Urinary bladder (tissue), 4 donors: ENCODE data around the gene TICAM1. TPM values are rescaled to one million over a fixed set of nuclear protein-coding genes. Genes with fewer than 3 reads are reported as not detected.
"Not testable (repeated sequence)": the region's sequence is repeated elsewhere in the genome, so short reads cannot be mapped to it uniquely, and the experiment has no call there.

Experiments
- DNase-seq: peaks from one replicate; pipeline ENCODE4 v3.0.0-alpha.2; 2015; ENCODE audit errors: extremely low spot score
- H3K27ac ChIP-seq: one replicate; pipeline ENCODE4 v1.5.1; 2013; ENCODE audit warnings: low read depth, mild to moderate bottlenecking, moderate library complexity
- H3K36me3 ChIP-seq: one replicate; pipeline ENCODE4 v1.6.1; 2013; ENCODE audit warnings: mild to moderate bottlenecking, moderate library complexity; ENCODE audit not compliant: insufficient read depth
- H3K4me1 ChIP-seq: one replicate; pipeline ENCODE4 v1.6.1; 2013; ENCODE audit warnings: mild to moderate bottlenecking, moderate library complexity; ENCODE audit not compliant: insufficient read depth
- H3K4me3 ChIP-seq: one replicate; pipeline ENCODE4 v1.5.1; 2013; ENCODE audit warnings: low read depth, low read length
- WGBS: extraction: QIAGEN DNeasy Blood & Tissue Kit; methylation state at CpG from one replicate; pipeline ENCODE4 v1.1.7; 2013; 5-methylcytosine and 5-hydroxymethylcytosine counted together
- polyA plus RNA-seq: library from polyadenylated mRNA; stranded (reverse); fragments of 200-250 nt; gene quantifications from one replicate; pipeline ENCODE4 v1.2.3, GENCODE V29; 2013
- small RNA-seq: library from RNA; depleted of rRNA; stranded (forward); fragments of <200 nt; gene quantifications from one replicate; pipeline ENCODE3, GENCODE V24; 2014
- total RNA-seq: library from RNA; depleted of rRNA; stranded (reverse); fragments of >200 nt; gene quantifications from one replicate; pipeline ENCODE4 v1.2.3, GENCODE V29; 2014
- donor health status: healthy with polysubstance abuse.
- donor health status: healthy.

Gene TICAM1
- total and polyA plus RNA-seq, 2 donors = 1.4 to 13.7 TPM

DNA sequence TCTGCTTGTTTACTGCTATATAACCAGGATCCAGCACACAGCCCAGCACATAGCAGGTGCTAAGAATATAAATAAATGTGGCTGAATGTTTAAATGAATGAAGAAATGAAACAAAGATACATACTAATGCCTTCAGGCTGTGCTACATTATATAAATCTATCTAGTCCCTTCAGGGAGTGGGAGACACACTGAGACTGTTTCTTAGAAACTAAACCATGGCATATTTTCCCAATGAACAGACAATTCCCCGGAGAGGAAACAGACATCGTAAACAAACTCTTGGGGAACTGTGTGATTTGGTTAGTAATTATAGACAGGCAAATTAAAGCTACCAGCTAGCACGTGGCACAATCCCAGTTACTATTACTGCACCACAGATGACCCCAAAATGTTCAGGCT, 49.7 kb downstream of the TICAM1 start:
- no peaks in the 10 kb centered on the region for H3K4me1 ChIP-seq
- 40% methylated on average over 3 of the region's 3 CpGs for WGBS
- no peak overlapping the region for H3K4me3 ChIP-seq
- H3K36me3 ChIP-seq = no peaks in the 10 kb centered on the region
- H3K27ac ChIP-seq = no peak overlapping the region
- no peak for DNase-seq

DNA sequence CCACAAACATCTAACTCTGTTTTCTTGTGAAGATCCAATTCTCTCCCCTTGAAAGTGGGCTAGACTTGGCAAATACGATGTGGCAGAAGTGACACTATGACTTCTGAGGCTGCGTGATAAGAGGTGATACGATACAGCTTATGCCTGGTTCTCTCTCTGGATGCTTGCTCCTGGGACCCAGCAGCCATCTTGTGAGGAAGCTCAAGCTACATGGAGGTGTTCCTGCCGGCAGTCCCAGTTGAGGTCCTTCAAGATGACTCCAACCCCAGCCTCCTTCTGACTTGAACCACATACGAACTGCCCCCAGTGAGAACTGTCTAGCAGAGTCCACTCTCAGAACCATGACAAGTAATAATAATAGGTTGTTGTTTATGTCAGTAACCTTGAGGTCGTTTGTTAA, 50.7 kb downstream of the TICAM1 start:
- no peak for DNase-seq
- 74% methylated on average over 6 of the region's 6 CpGs for WGBS

DNA sequence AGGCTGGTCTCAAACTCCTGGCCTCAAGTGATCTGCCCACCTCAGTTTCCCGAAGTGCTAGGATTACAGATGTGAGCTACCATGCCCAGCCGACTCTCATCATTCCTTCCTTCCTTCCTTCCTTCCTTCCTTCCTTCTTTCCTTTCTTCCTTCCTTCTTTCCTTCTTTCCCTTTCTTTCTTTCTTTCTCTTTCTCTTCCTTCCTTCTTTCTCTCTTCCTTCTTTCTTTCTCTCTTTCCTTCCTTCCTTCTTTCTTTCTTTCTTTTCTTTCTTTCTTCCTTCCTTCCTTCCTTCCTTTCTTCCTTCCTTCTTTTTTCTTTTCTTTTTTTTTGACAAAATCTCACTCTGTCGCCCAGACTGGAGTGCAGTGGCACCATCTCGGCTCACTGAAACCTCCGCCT, 53.4 kb downstream of the TICAM1 start:
- DNase-seq, H3K4me3 ChIP-seq, H3K36me3 ChIP-seq, H3K27ac ChIP-seq, H3K4me1 ChIP-seq: not testable (repeated sequence)
- WGBS = 78% methylated on average over 5 of the region's 5 CpGs

More for the DNA sequence above, 50.7 kb downstream of the TICAM1 start:
- Histone ChIP-seq H3K4me1 (no peaks in the 10 kb centered on the region), H3K36me3 (no peaks in the 10 kb centered on the region), H3K4me3 (no peak overlapping the region), H3K27ac (no peak overlapping the region)

DNA sequence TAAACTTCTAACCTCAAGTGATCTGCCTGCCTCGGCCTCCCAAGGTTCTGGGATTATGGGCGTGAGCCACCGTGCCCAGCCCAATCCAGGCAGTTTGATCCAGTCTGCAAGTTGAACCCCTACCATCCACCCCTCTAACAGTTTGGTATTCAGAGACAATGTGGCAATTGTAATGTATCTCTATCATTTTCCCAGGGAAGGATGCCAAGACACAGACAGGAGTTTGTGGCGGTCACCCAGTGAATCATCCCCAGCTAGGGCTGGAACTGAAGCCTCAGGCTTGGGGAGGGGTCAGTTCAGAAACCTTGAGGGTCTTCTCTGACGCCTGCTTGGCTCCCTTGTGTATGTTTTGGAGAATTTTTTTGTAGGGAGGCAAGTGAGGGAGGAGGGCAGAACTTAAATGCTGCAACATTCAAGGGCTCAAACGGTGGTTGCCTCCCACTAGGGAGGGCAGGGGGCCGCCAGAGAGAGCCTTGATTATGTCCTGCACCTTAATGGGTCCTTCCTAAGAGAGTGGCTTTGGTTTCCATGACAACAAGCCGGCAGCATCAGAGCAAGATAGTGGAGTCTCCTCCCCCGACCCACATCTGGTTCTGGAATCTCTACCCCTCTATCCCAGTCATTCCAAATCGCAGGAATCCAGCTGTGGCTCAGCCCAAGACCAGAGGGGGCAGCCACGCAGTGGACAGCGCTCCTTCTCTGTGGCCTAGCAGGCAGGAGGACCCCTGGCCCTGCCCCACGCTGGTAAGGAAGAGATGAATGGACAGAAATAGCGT, 54.9 kb downstream of the TICAM1 start:
- 41% methylated on average over 14 of the region's 14 CpGs for WGBS
- Histone ChIP-seq H3K27ac (no peak overlapping the region), H3K4me3 (no peak overlapping the region), H3K4me1 (no peaks in the 10 kb centered on the region), H3K36me3 (no peaks in the 10 kb centered on the region)
- DNase-seq = no peak

DNA sequence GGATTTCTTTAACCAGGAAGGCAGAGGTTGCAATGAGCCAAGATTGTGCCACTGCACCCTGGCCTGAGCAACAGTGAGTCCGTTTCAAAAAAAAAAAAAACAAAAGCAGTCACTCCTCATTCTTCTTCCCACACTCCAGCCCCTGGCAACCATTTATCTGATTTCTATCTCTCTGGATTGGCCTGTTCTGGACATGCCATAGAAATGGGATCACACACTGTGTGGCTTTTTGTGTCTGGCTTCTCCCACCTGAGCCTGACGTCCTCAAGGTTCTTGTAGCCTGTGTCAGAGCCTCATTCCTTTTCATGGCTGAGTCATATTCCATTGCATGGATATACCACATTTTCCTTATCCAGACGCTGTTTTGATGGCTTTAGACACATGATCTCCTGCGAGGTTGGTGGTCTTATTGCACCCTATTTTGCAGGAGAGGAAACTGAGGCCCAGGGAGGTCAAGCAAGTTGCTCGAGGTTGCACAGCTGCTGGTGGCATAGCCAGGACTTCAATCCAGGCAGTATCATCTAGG, 55.8 kb downstream of the TICAM1 start:
- Histone ChIP-seq H3K4me3 (no peak overlapping the region), H3K27ac (no peak overlapping the region), H3K36me3 (no peaks in the 10 kb centered on the region), H3K4me1 (no peaks in the 10 kb centered on the region)
- 68% methylated on average over 5 of the region's 5 CpGs for WGBS
- no peak for DNase-seq

DNA sequence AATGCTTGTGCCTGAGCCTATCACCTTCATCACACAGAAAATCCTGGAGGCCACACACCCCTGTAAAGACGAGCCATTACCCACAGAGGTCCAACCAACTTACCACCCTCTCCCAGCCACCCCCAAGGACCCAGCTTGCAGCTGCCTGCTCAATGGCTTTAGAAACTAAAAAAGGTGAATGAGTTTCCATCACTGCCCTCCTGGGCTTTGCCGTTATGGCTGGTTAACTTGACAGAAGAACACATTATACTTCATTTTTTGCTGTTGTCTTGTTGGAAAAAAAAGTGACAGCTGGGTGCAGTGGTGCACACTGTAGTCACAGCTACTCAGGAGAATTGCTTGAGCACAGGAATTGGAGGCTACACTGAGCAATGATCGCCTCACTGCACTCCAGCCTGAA, 57.4 kb downstream of the TICAM1 start:
- WGBS = 61% methylated on average over 3 of the region's 3 CpGs
- Histone ChIP-seq H3K4me1 (no peaks in the 10 kb centered on the region), H3K36me3 (no peaks in the 10 kb centered on the region), H3K4me3 (no peak overlapping the region), H3K27ac (no peak overlapping the region)
- no peak for DNase-seq

DNA sequence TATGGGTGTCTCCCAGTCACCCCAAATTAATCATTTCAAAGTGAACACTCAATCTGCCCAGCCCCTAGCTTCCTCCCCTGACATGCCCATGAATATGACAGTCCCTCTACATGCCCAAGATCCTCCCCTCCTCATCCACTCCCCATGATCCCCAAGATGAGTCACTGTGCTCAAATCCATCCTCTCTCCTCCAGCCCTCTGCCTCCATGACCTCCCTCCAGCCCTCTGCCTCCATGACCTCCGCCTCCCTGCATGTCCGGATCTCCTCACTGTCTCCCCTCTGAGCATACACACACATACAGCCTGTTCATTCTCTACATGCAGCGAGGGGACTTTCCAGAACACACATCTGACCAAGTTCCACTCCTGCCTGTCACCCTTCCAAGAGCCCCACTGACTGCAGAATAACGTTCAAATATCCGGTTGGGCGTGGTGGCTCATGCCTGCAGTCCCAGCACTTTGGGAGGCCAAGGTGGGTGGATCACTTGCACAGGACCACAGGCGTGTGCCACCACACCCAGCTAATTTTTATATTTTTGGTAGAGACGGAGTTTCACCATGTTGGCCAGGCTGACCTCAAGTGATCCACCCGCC, 58.4 kb downstream of the TICAM1 start:
- H3K4me1 ChIP-seq = no peaks in the 10 kb centered on the region
- H3K36me3 ChIP-seq = no peaks in the 10 kb centered on the region
- H3K27ac ChIP-seq = no peak overlapping the region
- DNase-seq = no peak
- WGBS = 70% methylated on average over 9 of the region's 9 CpGs
- H3K4me3 ChIP-seq = no peak overlapping the region

DNA sequence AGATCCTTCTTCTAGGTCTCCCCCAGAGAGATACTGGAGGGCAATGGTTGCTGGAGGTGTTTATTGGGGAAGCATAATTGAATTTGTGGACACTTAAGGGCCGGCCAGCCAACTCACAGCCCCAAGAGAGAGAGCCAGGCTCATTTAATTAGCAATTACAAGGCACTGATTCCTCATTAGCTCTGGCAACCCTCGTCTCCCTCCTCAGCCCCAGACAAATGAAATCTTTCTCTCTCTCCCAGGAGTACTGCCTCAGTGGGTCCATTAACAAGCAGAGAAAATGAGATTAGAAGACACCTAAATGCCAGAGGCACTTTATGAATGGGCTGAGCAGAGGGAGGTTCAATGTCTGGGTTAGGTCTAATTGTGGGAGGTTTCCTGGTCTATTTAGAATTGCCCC, 58.9 kb downstream of the TICAM1 start:
- 42% methylated on average over 2 of the region's 2 CpGs for WGBS
- Histone ChIP-seq H3K27ac (no peak overlapping the region), H3K4me1 (no peaks in the 10 kb centered on the region), H3K4me3 (no peak overlapping the region), H3K36me3 (no peaks in the 10 kb centered on the region)
- DNase-seq = no peak

DNA sequence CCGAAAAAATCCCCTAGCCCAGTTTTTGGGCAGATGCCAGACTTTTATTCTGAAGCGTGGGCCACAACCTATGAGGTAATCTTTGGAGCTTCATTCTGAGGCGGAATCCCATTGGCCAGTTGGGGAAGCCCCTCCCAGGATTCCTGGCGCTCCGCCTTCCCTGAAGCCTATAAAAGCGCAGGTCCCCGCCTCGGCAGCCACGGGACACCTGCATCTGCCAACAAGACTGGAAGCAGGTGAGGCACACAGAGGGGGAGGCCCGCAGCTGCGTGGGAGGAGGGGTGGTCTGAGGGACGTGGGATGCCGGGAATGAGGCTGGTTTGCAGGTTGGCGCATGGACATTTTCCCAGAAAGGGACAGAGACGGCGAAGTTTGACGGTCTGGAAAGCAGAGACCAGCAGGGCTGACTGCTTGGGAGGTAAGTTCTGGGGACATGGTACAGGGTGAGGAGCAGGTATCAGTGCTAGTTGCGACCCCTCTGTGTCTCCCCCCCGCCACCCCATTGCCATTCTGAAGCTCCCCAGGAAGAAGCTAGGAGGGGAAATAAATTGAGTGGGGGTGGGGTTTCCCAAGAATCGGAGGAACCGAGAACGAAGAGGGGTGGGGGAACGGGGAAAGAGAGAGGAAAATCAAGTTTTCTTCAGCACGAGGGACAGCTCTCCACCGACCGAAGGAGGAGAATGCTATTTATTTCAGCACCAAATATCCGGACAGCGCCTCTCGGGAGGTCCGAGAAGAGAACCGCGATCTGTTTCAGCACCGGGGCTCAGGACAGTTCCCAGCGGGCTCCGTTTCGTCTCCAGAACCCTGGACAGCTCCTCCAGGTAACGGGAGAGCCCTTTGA, 62.4 kb downstream of the TICAM1 start:
- no peak overlapping the region for H3K4me3 ChIP-seq
- H3K27ac ChIP-seq = no peak overlapping the region
- H3K4me1 ChIP-seq = no peaks in the 10 kb centered on the region
- 11% methylated on average over 37 of the region's 37 CpGs for WGBS
- peak; percentile 87 for DNase-seq
- H3K36me3 ChIP-seq = no peaks in the 10 kb centered on the region

Small RNA genes within 50 kb of the gene (small RNA-seq; reads per million reads assigned to genes)
- not detected for gene MIR7-3

Other genes starting within 250 kb of the TICAM1 start
- 6.6 TPM for gene TNFAIP8L1, start 192.2 kb downstream of the TICAM1 start, total RNA-seq
- 9.9 TPM for gene TNFAIP8L1, start 192.2 kb downstream of the TICAM1 start, polyA plus RNA-seq
- 49.3 TPM for gene MYDGF, start 161.4 kb downstream of the TICAM1 start, total RNA-seq
- gene MYDGF, start 161.4 kb downstream of the TICAM1 start, polyA plus RNA-seq = 104 TPM
- 13.6 TPM for gene DPP9, start 107.9 kb downstream of the TICAM1 start, total RNA-seq
- 37.3 TPM for gene DPP9, start 107.9 kb downstream of the TICAM1 start, polyA plus RNA-seq
- gene FEM1A, start 40.0 kb downstream of the TICAM1 start, total RNA-seq = 7.7 TPM
- 9.1 TPM for gene FEM1A, start 40.0 kb downstream of the TICAM1 start, polyA plus RNA-seq
- gene PLIN3, start 36.0 kb upstream of the TICAM1 start, total RNA-seq = 32.3 TPM
- gene PLIN3, start 36.0 kb upstream of the TICAM1 start, polyA plus RNA-seq = 74.9 TPM
- 0.26 TPM for gene ARRDC5, start 71.2 kb upstream of the TICAM1 start, total RNA-seq
- gene ARRDC5, start 71.2 kb upstream of the TICAM1 start, polyA plus RNA-seq = 0.18 TPM
- gene UHRF1, start 77.8 kb upstream of the TICAM1 start, total RNA-seq = 8.5 TPM
- gene UHRF1, start 77.8 kb upstream of the TICAM1 start, polyA plus RNA-seq = 0.57 TPM
- gene KDM4B, start 137.4 kb upstream of the TICAM1 start, total RNA-seq = 14.3 TPM
- gene KDM4B, start 137.4 kb upstream of the TICAM1 start, polyA plus RNA-seq = 19.5 TPM